Tibial artery (tissue), 4 donors: ENCODE measurements around the gene NMT1.
A peak's percentile ranks its signal among the peaks of the same experiment; 100 is the strongest.

Source experiments
- DNase-seq, 2 donors: peaks; one replicate each; pipeline ENCODE4 v3.0.0-alpha.2; 2019
- H3K27ac ChIP-seq, 2 donors: fragments of 200-600 bp; sonication (generic) in 1 of 2; 1 replicate in 1 of 2; 2 replicates in 1 of 2; pipeline ENCODE4 v1.5.1; 2018 to 2019; ENCODE audit warnings: mild to moderate bottlenecking in 1 of 2
- H3K27me3 ChIP-seq, 2 donors: fragments of 200-600 bp; sonication (generic) in 1 of 2; one replicate each; pipeline versions ENCODE4 v1.5.1 to v1.6.0; 2016 to 2019
- H3K36me3 ChIP-seq, 3 donors: fragments of 200-600 bp; sonication (generic) in 2 of 3; one replicate each; pipeline ENCODE4 v1.5.1; 2016 to 2019; ENCODE audit warnings: mild to moderate bottlenecking in 2 of 3
- H3K4me1 ChIP-seq, 4 donors: fragments of 200-600 bp; sonication (generic) in 2 of 4; 1 replicate in 3 of 4; 2 replicates in 1 of 4; pipeline ENCODE4 v1.5.1; 2016 to 2019
- H3K4me3 ChIP-seq, 2 donors: fragments of 200-600 bp; sonication (generic) in 1 of 2; 1 replicate in 1 of 2; 2 replicates in 1 of 2; pipeline ENCODE4 v1.5.1; 2018 to 2019; ENCODE audit warnings: mild to moderate bottlenecking in 2 of 2
- H3K9me3 ChIP-seq, 3 donors: fragments of 200-600 bp; sonication (generic) in 1 of 3; one replicate each; pipeline ENCODE4 v1.5.1; 2016 to 2019
- CTCF ChIP-seq, 2 experiments: fragments of 200-600 bp in 1 of 2; fragments of 450-650 bp in 1 of 2; IDR thresholded peaks; one replicate each; pipeline ENCODE4 v1.5.1; 2017 to 2019; ENCODE audit warnings: antibody characterized with exemption in 2 of 2, mild to moderate bottlenecking in 1 of 2, moderate library complexity in 1 of 2
- intact Hi-C: fragments of 100-400 bp; cut with DNase I; formaldehyde crosslinking; loops from one replicate; pipeline ENCODE4 v1.15.0; 2023; ENCODE audit warnings: low total_unique reads

Gene NMT1

GRCh38 chr17:45104029-45104428 is 42.9 kb downstream of the NMT1 start:
- no peak for TF ChIP-seq CTCF (IDR thresholded peaks at IDR 0.05)
- no peaks in the 10 kb centered on the region for H3K27me3 ChIP-seq
- intact Hi-C loops, result loop anchor here (5.0 kb wide), 1 partner anchor 82 kb away; no protein-coding TSS in a partner anchor
- H3K36me3 ChIP-seq, result peaks cover 80 to 99% (median 95%) of the 10 kb centered on the region in 3 donors
- no peak overlapping the region for H3K27ac ChIP-seq
- DNase-seq, result no peak
- H3K4me3 ChIP-seq, result no peak overlapping the region
- H3K4me1 ChIP-seq, result peaks cover 0 to 31% (median 16%) of the 10 kb centered on the region in 4 donors
- no peaks in the 10 kb centered on the region for H3K9me3 ChIP-seq

- DNase-seq, result no peak
- Histone ChIP-seq H3K36me3 (peaks cover 80 to 96% (median 95%) of the 10 kb centered on the region in 3 donors), H3K9me3 (no peaks in the 10 kb centered on the region), H3K4me1 (peaks cover 0 to 33% (median 17%) of the 10 kb centered on the region in 4 donors), H3K27me3 (no peaks in the 10 kb centered on the region), H3K4me3 (no peak overlapping the region), H3K27ac (no peak overlapping the region)
- intact Hi-C loops, result loop anchor here (5.0 kb wide), 1 partner anchor 82 kb away; no protein-coding TSS in a partner anchor
- TF ChIP-seq CTCF (IDR thresholded peaks at IDR 0.05), result no peak
Measured at GRCh38 chr17:45104497-45104896, 43.4 kb downstream of the NMT1 start.

GRCh38 chr17:45104907-45105624 is 43.9 kb downstream of the NMT1 start:
- no peak for DNase-seq
- TF ChIP-seq CTCF (IDR thresholded peaks at IDR 0.05), result no peak
- H3K4me1 ChIP-seq, result peaks cover 0 to 39% (median 21%) of the 10 kb centered on the region in 4 donors
- H3K27ac ChIP-seq, result peak overlapping the region in 1 of 2 donors; percentile 91
- intact Hi-C loops, result loop anchor here (5.0 kb wide), 2 partner anchors 83 to 193 kb away; no protein-coding TSS in a partner anchor
- H3K36me3 ChIP-seq, result peaks cover 74 to 90% (median 89%) of the 10 kb centered on the region in 3 donors
- H3K9me3 ChIP-seq, result no peaks in the 10 kb centered on the region
- no peaks in the 10 kb centered on the region for H3K27me3 ChIP-seq
- H3K4me3 ChIP-seq, result no peak overlapping the region

- TF ChIP-seq CTCF (IDR thresholded peaks at IDR 0.05), result no peak
- DNase-seq, result no peak
- Histone ChIP-seq H3K27me3 (no peaks in the 10 kb centered on the region), H3K9me3 (no peaks in the 10 kb centered on the region), H3K4me3 (no peak overlapping the region), H3K27ac (peak overlapping the region; percentile 23 to 91), H3K4me1 (peaks cover 3 to 49% (median 31%) of the 10 kb centered on the region in 4 donors), H3K36me3 (peaks cover 72 to 81% (median 80%) of the 10 kb centered on the region in 3 donors)
- intact Hi-C loops, result loop anchor here (5.0 kb wide), 1 partner anchor 194 kb away; no protein-coding TSS in a partner anchor
Measured at GRCh38 chr17:45106096-45106495, 45.0 kb downstream of the NMT1 start.

- no peak for DNase-seq
- H3K27ac ChIP-seq, result peak overlapping the region; percentile 23 to 91
- intact Hi-C loops, result loop anchor here (5.0 kb wide), 1 partner anchor 194 kb away; no protein-coding TSS in a partner anchor
- no peaks in the 10 kb centered on the region for H3K27me3 ChIP-seq
- no peak for TF ChIP-seq CTCF (IDR thresholded peaks at IDR 0.05)
- H3K4me3 ChIP-seq, result no peak overlapping the region
- no peaks in the 10 kb centered on the region for H3K9me3 ChIP-seq
- H3K36me3 ChIP-seq, result peaks cover 68 to 76% (median 76%) of the 10 kb centered on the region in 3 donors
- H3K4me1 ChIP-seq, result peaks cover 4 to 54% (median 35%) of the 10 kb centered on the region in 4 donors
Measured at GRCh38 chr17:45106582-45106981, 45.5 kb downstream of the NMT1 start.
